ENCODE data around the gene LRPAP1. TPM values are rescaled to one million over a fixed set of nuclear protein-coding genes. Genes with fewer than 3 reads are reported as not detected.

The LRPAP1 gene
- total RNA-seq, 4 donors from 2014 or later, result 8.8 to 260 (median 164) TPM

DNA sequence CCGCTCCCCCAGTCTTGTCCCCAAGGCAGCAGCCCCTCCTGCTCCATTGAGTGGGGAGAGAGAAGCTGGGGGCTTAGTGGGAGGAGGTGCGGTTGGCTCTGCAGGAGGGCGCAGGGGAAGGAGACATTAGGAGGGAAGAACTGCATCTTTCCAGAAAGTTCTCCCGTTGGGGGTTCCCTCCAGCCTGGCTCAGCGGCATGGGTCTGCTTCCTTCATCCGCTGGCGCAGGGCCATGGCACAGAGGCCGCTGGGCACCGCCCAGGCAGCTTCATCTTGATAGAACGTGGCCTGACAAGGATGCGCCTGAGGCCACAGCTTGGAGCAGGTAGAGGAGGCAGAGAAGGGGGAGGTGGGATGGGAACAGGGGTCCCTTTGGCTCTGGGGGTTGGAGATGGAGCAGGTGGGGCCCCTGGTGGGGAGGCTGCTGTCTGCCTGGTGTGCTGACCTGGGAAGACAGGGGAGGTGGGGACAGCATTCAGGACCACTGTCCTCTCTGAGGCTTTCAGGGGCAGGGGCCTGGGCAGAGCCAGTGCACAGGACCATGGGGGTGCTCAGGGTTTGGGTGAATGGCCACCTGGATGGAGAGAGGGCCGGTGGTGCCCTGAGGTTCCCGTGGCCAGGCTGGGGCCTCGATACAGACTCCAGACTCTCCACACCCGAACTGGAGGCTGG is 57.0 kb downstream of the LRPAP1 start:
- H3K4me3 ChIP-seq, result no peak overlapping the region
- no peaks in the 10 kb centered on the region for H3K36me3 ChIP-seq
- no peaks in the 10 kb centered on the region for H3K4me1 ChIP-seq
- intact Hi-C loops (cut with DNase I; ENCODE audit: low total_unique reads), result no loop called here
- no peaks in the 10 kb centered on the region for H3K9me3 ChIP-seq
- TF ChIP-seq, protein P1, sequence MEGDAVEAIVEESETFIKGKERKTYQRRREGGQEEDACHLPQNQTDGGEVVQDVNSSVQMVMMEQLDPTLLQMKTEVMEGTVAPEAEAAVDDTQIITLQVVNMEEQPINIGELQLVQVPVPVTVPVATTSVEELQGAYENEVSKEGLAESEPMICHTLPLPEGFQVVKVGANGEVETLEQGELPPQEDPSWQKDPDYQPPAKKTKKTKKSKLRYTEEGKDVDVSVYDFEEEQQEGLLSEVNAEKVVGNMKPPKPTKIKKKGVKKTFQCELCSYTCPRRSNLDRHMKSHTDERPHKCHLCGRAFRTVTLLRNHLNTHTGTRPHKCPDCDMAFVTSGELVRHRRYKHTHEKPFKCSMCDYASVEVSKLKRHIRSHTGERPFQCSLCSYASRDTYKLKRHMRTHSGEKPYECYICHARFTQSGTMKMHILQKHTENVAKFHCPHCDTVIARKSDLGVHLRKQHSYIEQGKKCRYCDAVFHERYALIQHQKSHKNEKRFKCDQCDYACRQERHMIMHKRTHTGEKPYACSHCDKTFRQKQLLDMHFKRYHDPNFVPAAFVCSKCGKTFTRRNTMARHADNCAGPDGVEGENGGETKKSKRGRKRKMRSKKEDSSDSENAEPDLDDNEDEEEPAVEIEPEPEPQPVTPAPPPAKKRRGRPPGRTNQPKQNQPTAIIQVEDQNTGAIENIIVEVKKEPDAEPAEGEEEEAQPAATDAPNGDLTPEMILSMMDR (IDR thresholded peaks at IDR 0.05), result no peak
- no peak for TF ChIP-seq POLR2A (IDR thresholded peaks at IDR 0.05)
- no peaks in the 10 kb centered on the region for H3K27me3 ChIP-seq
- no peak overlapping the region for H3K27ac ChIP-seq
- no peak for DNase-seq

DNA sequence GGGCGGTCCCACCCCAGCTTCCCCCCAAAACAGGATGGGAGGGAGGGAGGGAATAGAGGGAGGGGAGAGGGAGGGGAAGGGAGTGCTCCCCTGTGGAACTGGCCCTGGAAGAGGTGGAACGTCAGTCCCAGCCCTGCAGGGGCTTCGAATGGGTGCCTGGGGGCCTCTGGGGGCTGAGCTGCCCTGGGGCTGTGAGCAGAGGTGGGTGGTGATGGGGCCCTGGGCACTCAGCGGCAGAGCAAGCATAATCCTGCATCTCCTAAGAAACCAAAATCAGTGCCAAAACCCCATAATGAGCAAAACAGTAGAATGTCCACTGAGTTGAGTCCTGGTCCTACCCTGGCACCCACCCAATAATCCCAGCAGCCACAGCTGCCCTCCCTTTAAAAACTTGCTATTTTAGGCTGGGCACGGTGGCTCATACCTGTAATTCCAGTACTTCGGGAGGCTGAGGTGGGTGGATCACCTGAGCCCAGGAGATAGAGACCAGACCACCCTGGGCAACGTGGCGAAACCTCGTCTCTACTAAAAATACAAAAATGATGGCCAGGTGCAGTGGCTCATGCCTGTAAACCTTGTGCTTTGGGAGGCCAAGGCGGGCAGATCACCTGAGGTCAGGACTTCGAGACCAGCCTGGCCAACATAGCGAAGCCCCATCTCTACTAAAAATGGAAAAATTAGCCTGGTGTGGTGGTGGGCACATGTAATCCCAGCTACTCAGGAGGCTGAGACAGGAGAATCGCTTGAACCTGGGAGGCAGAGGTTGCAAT is 58.0 kb downstream of the LRPAP1 start:
- Histone ChIP-seq H3K36me3 (no peaks in the 10 kb centered on the region), H3K27me3 (no peaks in the 10 kb centered on the region), H3K4me3 (no peak overlapping the region), H3K4me1 (no peaks in the 10 kb centered on the region), H3K27ac (no peak overlapping the region), H3K9me3 (no peaks in the 10 kb centered on the region)
- no peak for DNase-seq
- TF ChIP-seq POLR2A (IDR thresholded peaks at IDR 0.05), result no peak
- TF ChIP-seq, protein P1 (IDR thresholded peaks at IDR 0.05), result no peak
- intact Hi-C loops (cut with DNase I; ENCODE audit: low total_unique reads), result no loop called here

DNA sequence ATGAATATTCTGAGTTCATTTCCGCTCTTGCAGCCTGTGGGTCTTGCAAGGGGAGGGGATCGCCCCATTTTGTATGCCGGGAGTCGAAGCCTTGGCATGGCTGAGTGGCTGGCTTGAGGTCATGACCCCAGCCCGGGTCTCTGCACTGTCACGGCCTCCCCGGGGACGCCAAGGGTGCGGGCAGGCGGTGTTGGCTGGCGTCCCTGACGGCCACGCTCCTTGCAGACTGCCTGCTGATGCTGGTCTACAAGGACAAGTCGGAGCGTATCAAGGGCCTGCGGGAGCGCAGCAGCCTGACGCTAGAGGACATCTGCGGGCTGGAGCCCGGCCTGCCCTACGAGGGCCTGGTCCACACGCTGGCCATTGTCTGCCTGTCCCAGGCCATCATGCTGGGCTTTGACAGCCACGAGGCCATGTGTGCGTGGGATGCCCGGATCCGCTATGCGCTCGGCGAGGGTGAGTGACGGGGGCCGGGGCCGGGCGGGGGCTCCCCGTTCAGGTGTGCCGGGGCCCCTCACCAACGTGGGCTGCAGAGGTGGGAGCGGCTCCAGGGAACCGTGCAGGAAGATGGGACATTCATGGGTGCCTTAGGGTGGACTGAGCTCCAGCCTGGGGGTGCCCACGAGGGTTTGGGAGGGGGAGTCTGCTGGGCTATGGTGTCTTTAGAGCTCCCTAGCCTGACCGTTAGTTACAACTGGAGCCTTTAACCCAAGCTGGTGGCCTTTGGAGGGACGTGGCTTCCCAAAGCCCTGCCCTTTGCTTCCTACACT is 58.9 kb downstream of the LRPAP1 start:
- H3K36me3 ChIP-seq, result no peaks in the 10 kb centered on the region
- no peak overlapping the region for H3K27ac ChIP-seq
- H3K4me1 ChIP-seq, result no peaks in the 10 kb centered on the region
- TF ChIP-seq POLR2A (IDR thresholded peaks at IDR 0.05), result no peak
- TF ChIP-seq, protein P1 (IDR thresholded peaks at IDR 0.05), result no peak
- intact Hi-C loops (cut with DNase I; ENCODE audit: low total_unique reads), result no loop called here
- H3K4me3 ChIP-seq, result no peak overlapping the region
- DNase-seq, result no peak
- no peaks in the 10 kb centered on the region for H3K27me3 ChIP-seq
- H3K9me3 ChIP-seq, result no peaks in the 10 kb centered on the region

DNA sequence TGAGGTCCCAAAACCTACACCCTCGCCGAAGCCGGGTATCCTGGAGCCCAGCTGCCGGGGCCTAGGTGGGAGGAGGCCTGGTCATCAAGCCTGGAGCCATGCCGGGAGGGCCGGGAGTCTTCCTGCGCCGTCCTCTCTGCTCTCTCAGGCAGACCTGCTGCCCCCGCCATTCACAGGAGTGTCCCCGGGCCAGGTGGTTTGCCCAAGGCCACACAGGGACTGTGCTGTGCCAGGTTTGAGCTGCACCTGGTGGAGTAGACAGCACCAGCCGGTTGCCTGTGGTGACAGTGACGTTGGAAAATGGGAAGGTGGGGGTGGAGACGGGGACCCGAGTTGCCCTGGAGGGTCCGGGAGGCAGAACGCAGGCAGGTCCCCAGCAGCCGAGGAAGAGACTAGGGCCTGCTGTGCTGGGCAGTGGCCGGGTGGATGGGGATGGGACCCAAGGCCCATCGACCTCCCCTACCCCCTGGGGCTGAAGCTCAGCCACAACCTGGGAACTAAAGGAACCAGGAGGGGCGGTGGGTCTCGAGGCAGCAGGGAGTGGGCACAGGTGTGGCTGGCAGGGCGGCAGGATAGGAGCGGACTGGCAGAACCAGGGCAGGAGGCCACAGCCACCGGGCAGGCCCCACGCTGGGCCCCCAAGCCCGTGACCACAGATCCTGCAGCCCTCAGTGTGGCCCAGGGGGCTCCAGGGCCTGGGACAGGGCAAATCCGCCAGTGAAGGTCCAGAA is 59.6 kb downstream of the LRPAP1 start:
- Histone ChIP-seq H3K36me3 (no peaks in the 10 kb centered on the region), H3K4me3 (no peak overlapping the region), H3K9me3 (no peaks in the 10 kb centered on the region), H3K4me1 (no peaks in the 10 kb centered on the region), H3K27ac (no peak overlapping the region), H3K27me3 (no peaks in the 10 kb centered on the region)
- intact Hi-C loops (cut with DNase I; ENCODE audit: low total_unique reads), result no loop called here
- no peak for TF ChIP-seq POLR2A (IDR thresholded peaks at IDR 0.05)
- TF ChIP-seq, protein P1 (IDR thresholded peaks at IDR 0.05), result no peak
- DNase-seq, result no peak

Measured in uterus (tissue), 4 donors.